ENCODE measurements around the gene SUSD6. TPM values are rescaled to one million over a fixed set of nuclear protein-coding genes. Genes with fewer than 3 reads are reported as not detected.

SUSD6 gene
- total RNA-seq, 3 donors from 2014 or later (not counting 1 experiment from before 2014, with no cell fraction given), result 119 to 144 (median 140) TPM

GRCh38 chr14:69741055-69741454, 129.7 kb downstream of the SUSD6 start:
- H3K9me3 ChIP-seq (ENCODE audit: control insufficient read depth, insufficient read depth, low read length), result no peaks in the 10 kb centered on the region
- no peaks in the 10 kb centered on the region for H3K27me3 Mint-ChIP-seq (ENCODE audit: low read depth in 2 of 2)
- H3K36me3 ChIP-seq (ENCODE audit: control insufficient read depth, insufficient read depth, low read length), result no peaks in the 10 kb centered on the region
- DNase-seq (no peak), ATAC-seq (no peak)
- H3K27ac ChIP-seq (ENCODE audit: low read length), result no peak overlapping the region
- H3K4me3 ChIP-seq (ENCODE audit: low read length), result no peak overlapping the region
- no peaks in the 10 kb centered on the region for H3K4me1 Mint-ChIP-seq
- intact Hi-C loops (cut with micrococcal nuclease), result no loop called here
- TF ChIP-seq, protein P1, sequence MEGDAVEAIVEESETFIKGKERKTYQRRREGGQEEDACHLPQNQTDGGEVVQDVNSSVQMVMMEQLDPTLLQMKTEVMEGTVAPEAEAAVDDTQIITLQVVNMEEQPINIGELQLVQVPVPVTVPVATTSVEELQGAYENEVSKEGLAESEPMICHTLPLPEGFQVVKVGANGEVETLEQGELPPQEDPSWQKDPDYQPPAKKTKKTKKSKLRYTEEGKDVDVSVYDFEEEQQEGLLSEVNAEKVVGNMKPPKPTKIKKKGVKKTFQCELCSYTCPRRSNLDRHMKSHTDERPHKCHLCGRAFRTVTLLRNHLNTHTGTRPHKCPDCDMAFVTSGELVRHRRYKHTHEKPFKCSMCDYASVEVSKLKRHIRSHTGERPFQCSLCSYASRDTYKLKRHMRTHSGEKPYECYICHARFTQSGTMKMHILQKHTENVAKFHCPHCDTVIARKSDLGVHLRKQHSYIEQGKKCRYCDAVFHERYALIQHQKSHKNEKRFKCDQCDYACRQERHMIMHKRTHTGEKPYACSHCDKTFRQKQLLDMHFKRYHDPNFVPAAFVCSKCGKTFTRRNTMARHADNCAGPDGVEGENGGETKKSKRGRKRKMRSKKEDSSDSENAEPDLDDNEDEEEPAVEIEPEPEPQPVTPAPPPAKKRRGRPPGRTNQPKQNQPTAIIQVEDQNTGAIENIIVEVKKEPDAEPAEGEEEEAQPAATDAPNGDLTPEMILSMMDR (IDR thresholded peaks at IDR 0.05), result no peak
- no peaks in the 10 kb centered on the region for H3K9me3 Mint-ChIP-seq
- no peak overlapping the region for H3K27ac Mint-ChIP-seq
- no peaks in the 10 kb centered on the region for H3K36me3 Mint-ChIP-seq
- 89% methylated on average over 1 of the region's 1 CpG for WGBS (ENCODE audit: insufficient coverage)
- no peak overlapping the region for H3K4me3 Mint-ChIP-seq
- H3K27me3 ChIP-seq (ENCODE audit: control insufficient read depth, insufficient read depth, low read length), result no peaks in the 10 kb centered on the region
- H3K4me1 ChIP-seq (ENCODE audit: control insufficient read depth, insufficient read depth, low read length), result no peaks in the 10 kb centered on the region

DNA sequence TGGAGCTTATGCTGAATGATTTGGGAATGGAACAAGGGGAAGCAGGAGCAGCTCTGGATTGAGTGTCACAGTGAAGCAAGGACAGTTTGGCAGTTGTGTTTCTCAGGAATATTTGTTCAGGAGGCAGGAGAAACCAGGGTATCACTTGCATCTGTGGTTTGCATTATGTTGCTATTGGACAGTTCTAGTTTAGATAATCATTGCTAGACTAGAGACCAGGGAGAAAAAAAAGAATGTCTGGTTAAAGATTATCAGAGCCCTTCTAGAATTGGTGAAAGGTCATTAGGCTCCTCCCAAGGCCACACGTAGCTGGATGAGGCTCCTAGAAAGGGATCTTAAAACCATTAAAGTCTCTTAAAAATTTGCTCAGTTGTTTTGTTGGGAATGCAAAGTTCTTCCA, 138.6 kb downstream of the SUSD6 start:
- H3K4me3 Mint-ChIP-seq, result no peak overlapping the region
- no peak overlapping the region for H3K27ac ChIP-seq (ENCODE audit: low read length)
- H3K9me3 ChIP-seq (ENCODE audit: control insufficient read depth, insufficient read depth, low read length), result no peaks in the 10 kb centered on the region
- H3K36me3 ChIP-seq (ENCODE audit: control insufficient read depth, insufficient read depth, low read length), result no peaks in the 10 kb centered on the region
- no peaks in the 10 kb centered on the region for H3K27me3 Mint-ChIP-seq (ENCODE audit: low read depth in 2 of 2)
- H3K27me3 ChIP-seq (ENCODE audit: control insufficient read depth, insufficient read depth, low read length), result no peaks in the 10 kb centered on the region
- H3K9me3 Mint-ChIP-seq, result no peaks in the 10 kb centered on the region
- intact Hi-C loops (cut with micrococcal nuclease), result no loop called here
- no peak overlapping the region for H3K4me3 ChIP-seq (ENCODE audit: low read length)
- ATAC-seq (no peak), DNase-seq (no peak)
- no peak overlapping the region for H3K27ac Mint-ChIP-seq
- H3K4me1 ChIP-seq (ENCODE audit: control insufficient read depth, insufficient read depth, low read length), result no peaks in the 10 kb centered on the region
- TF ChIP-seq, protein P1 (IDR thresholded peaks at IDR 0.05), result no peak
- no peaks in the 10 kb centered on the region for H3K36me3 Mint-ChIP-seq
- WGBS (ENCODE audit: insufficient coverage), result 100% methylated on average over 1 of the region's 1 CpG
- H3K4me1 Mint-ChIP-seq, result no peaks in the 10 kb centered on the region

DNA sequence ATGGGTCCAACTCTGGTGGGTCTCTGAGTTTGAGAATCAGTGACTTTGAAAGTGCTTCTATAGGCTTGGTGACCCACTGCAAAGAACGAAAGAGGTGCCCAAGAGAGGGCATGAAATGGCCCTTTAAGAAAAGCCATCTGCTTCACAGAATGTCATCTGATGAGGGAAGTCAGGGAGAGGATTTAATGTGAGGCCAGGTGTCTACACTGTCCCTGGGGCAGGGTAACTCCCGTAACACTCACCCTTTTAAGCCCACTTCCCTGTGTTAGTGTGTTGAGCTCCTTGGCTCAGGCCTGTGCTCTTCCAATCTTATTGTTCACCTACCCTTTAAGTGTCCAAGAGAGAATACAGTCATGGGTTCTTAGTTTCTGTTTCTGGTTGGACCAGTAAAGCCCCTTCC, 139.1 kb downstream of the SUSD6 start:
- Histone ChIP-seq H3K9me3 (ENCODE audit: control insufficient read depth, insufficient read depth, low read length) (no peaks in the 10 kb centered on the region), H3K36me3 (ENCODE audit: control insufficient read depth, insufficient read depth, low read length) (no peaks in the 10 kb centered on the region), H3K4me3 (ENCODE audit: low read length) (no peak overlapping the region), H3K4me1 (ENCODE audit: control insufficient read depth, insufficient read depth, low read length) (no peaks in the 10 kb centered on the region), H3K27me3 (ENCODE audit: control insufficient read depth, insufficient read depth, low read length) (no peaks in the 10 kb centered on the region), H3K27ac (ENCODE audit: low read length) (no peak overlapping the region)
- intact Hi-C loops (cut with micrococcal nuclease), result no loop called here
- Mint-ChIP-seq H3K4me1 (peaks cover 4% of the 10 kb centered on the region in 2 donors), H3K27ac (no peak overlapping the region), H3K27me3 (ENCODE audit: low read depth in 2 of 2) (no peaks in the 10 kb centered on the region), H3K4me3 (no peak overlapping the region), H3K9me3 (no peaks in the 10 kb centered on the region), H3K36me3 (no peaks in the 10 kb centered on the region)
- DNase-seq (no peak), ATAC-seq (no peak)
- TF ChIP-seq, protein P1 (IDR thresholded peaks at IDR 0.05), result no peak
- WGBS (ENCODE audit: insufficient coverage), result 95% methylated on average over 2 of the region's 2 CpGs

DNA sequence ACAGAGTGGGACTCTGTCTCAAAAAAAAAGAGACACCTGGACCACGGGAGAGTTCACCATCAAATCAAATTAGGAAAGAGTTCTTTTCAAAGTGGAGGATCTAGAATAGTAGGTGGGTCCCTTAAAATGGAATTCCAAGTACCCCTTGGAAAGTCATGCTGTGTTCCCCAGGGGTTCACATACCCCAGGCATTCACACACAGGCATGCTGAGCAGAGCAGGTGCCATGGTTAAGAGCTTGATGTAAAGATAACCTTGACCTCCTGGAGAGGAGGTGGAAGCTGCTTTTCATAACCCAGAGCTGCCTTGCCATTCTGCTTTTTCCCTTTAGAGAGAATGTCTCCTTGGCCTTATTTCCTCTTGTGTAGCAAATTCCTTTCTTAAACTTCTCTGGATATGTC, 141.4 kb downstream of the SUSD6 start:
- Histone ChIP-seq H3K9me3 (ENCODE audit: control insufficient read depth, insufficient read depth, low read length) (no peaks in the 10 kb centered on the region), H3K27me3 (ENCODE audit: control insufficient read depth, insufficient read depth, low read length) (no peaks in the 10 kb centered on the region), H3K4me1 (ENCODE audit: control insufficient read depth, insufficient read depth, low read length) (no peaks in the 10 kb centered on the region), H3K27ac (ENCODE audit: low read length) (no peak overlapping the region), H3K36me3 (ENCODE audit: control insufficient read depth, insufficient read depth, low read length) (no peaks in the 10 kb centered on the region), H3K4me3 (ENCODE audit: low read length) (no peak overlapping the region)
- Mint-ChIP-seq H3K27me3 (ENCODE audit: low read depth in 2 of 2) (no peaks in the 10 kb centered on the region), H3K9me3 (no peaks in the 10 kb centered on the region), H3K27ac (no peak overlapping the region), H3K4me1 (peaks cover 8 to 10% of the 10 kb centered on the region in 2 donors), H3K4me3 (no peak overlapping the region), H3K36me3 (no peaks in the 10 kb centered on the region)
- TF ChIP-seq, protein P1 (IDR thresholded peaks at IDR 0.05), result no peak
- ATAC-seq (no peak), DNase-seq (no peak)
- intact Hi-C loops (cut with micrococcal nuclease), result no loop called here
- 87% methylated on average over 1 of the region's 1 CpG for WGBS (ENCODE audit: insufficient coverage)
